Esophagus squamous epithelium (tissue), 5 donors: ENCODE data around the gene GPT2. TPM values are rescaled to one million over a fixed set of nuclear protein-coding genes. Genes with fewer than 3 reads are reported as not detected.
"Not testable (repeated sequence)": the region's sequence is repeated elsewhere in the genome, so short reads cannot be mapped to it uniquely, and the experiment has no call there.

Experiments used
- DNase-seq: peaks from one replicate; lab custom pipeline; 2025; lab: John Stamatoyannopoulos, UW
- H3K27ac ChIP-seq, 4 donors: fragments of 200-600 bp; sonication (generic); one replicate each; pipeline ENCODE4 v1.5.1; 2016 to 2019; ENCODE audit warnings: mild to moderate bottlenecking in 1 of 4
- H3K27me3 ChIP-seq, 4 donors: fragments of 200-600 bp; sonication (generic); 1 replicate in 3 of 4; 2 replicates in 1 of 4; pipeline versions ENCODE4 v1.5.1 to v1.6.0; 2017 to 2021; ENCODE audit warnings: antibody characterized with exemption in 1 of 4
- H3K36me3 ChIP-seq, 3 donors: fragments of 200-600 bp; sonication (generic); one replicate each; pipeline ENCODE4 v1.5.1; 2016 to 2019
- H3K4me1 ChIP-seq, 3 donors: fragments of 200-600 bp; sonication (generic); one replicate each; pipeline ENCODE4 v1.5.1; 2017 to 2019
- H3K4me3 ChIP-seq, 4 donors: fragments of 200-600 bp; sonication (generic); 1 replicate in 3 of 4; 2 replicates in 1 of 4; pipeline ENCODE4 v1.5.1; 2016 to 2019; ENCODE audit warnings: mild to moderate bottlenecking in 2 of 4, moderate library complexity in 1 of 4
- H3K9me3 ChIP-seq, 3 donors: fragments of 200-600 bp; sonication (generic); one replicate each; pipeline ENCODE4 v1.5.1; 2016 to 2019
- CTCF ChIP-seq, 6 experiments: fragments of 450-650 bp in 4 of 6; fragments of 200-600 bp in 2 of 6; sonication (generic) in 2 of 6; IDR thresholded peaks; one replicate each; pipeline ENCODE4 v1.5.1; 2016 to 2019; ENCODE audit warnings: antibody characterized with exemption in 6 of 6, mild to moderate bottlenecking in 4 of 6, moderate library complexity in 4 of 6
- POLR2A ChIP-seq, 4 donors: fragments of 450-650 bp; IDR thresholded peaks; one replicate each; pipeline ENCODE4 v1.6.1; 2017; ENCODE audit warnings: antibody characterized with exemption in 4 of 4, mild to moderate bottlenecking in 4 of 4, moderate library complexity in 3 of 4
- WGBS, 2 donors: methylation state at CpG; one replicate each; pipeline ENCODE4 v1.1.5; 2018; 5-methylcytosine and 5-hydroxymethylcytosine counted together
- intact Hi-C: fragments of 100-400 bp; cut with DNase I; formaldehyde crosslinking; loops from one replicate; pipeline ENCODE4 v1.15.0; 2022
- total RNA-seq, 4 donors: library from RNA; depleted of rRNA; stranded (reverse); fragments of >200 nt; gene quantifications; one replicate each; pipeline ENCODE4 v1.1.0, GENCODE V29; 2016
- donor health status: DM: yes; HTN: yes; CAD: no.

The GPT2 gene
- total RNA-seq, 4 donors from 2014 or later, result 43.3 to 113 (median 77.2) TPM

GRCh38 chr16:46929378-46930332, 45.5 kb downstream of the GPT2 start:
- no peak for DNase-seq
- no peaks in the 10 kb centered on the region for H3K9me3 ChIP-seq
- TF ChIP-seq POLR2A (IDR thresholded peaks at IDR 0.05) (no peak), CTCF (IDR thresholded peaks at IDR 0.05) (peak; percentile 73 to 93 (median 80))
- H3K27ac ChIP-seq, result no peak overlapping the region
- WGBS, 2 donors, result 47 to 65% methylated on average over 10 to 41 of the region's 43 CpGs
- peaks cover 0 to 13% (median 0%) of the 10 kb centered on the region in 3 donors for H3K4me1 ChIP-seq
- no peaks in the 10 kb centered on the region for H3K27me3 ChIP-seq
- peaks cover 3 to 70% (median 10%) of the 10 kb centered on the region in 3 donors for H3K36me3 ChIP-seq
- intact Hi-C loops, result no loop called here
- no peak overlapping the region for H3K4me3 ChIP-seq

GRCh38 chr16:46930861-46931260, 46.7 kb downstream of the GPT2 start:
- Histone ChIP-seq H3K4me1 (peaks cover 0 to 9% (median 0%) of the 10 kb centered on the region in 3 donors), H3K27me3 (no peaks in the 10 kb centered on the region), H3K27ac (no peak overlapping the region), H3K4me3 (no peak overlapping the region), H3K9me3 (no peaks in the 10 kb centered on the region), H3K36me3 (peaks cover 0 to 58% (median 0%) of the 10 kb centered on the region in 3 donors)
- WGBS, 2 donors, result 80% methylated on average over 8 of the region's 8 CpGs
- no peak for DNase-seq
- intact Hi-C loops, result no loop called here
- TF ChIP-seq POLR2A (IDR thresholded peaks at IDR 0.05), result no peak
- no peak for TF ChIP-seq CTCF (IDR thresholded peaks at IDR 0.05)

- no peak for DNase-seq
- intact Hi-C loops, result no loop called here
- 49 to 71% methylated on average over 6 of the region's 7 CpGs for WGBS, 2 donors
- Histone ChIP-seq H3K9me3 (no peaks in the 10 kb centered on the region), H3K4me3 (no peak overlapping the region), H3K4me1 (peaks cover 0 to 9% (median 0%) of the 10 kb centered on the region in 3 donors), H3K36me3 (peaks cover 0 to 39% (median 0%) of the 10 kb centered on the region in 3 donors), H3K27me3 (no peaks in the 10 kb centered on the region), H3K27ac (no peak overlapping the region)
- no peak for TF ChIP-seq POLR2A (IDR thresholded peaks at IDR 0.05)
- no peak for TF ChIP-seq CTCF (IDR thresholded peaks at IDR 0.05)
These were observed 48.6 kb downstream of the GPT2 start for GRCh38 chr16:46932802-46933201.

- no peak for DNase-seq
- H3K4me3 ChIP-seq, result no peak overlapping the region
- intact Hi-C loops, result no loop called here
- H3K27me3 ChIP-seq, result no peaks in the 10 kb centered on the region
- H3K27ac ChIP-seq, result no peak overlapping the region
- TF ChIP-seq POLR2A (IDR thresholded peaks at IDR 0.05), result no peak
- no peak for TF ChIP-seq CTCF (IDR thresholded peaks at IDR 0.05)
- no peaks in the 10 kb centered on the region for H3K36me3 ChIP-seq
- H3K9me3 ChIP-seq, result no peaks in the 10 kb centered on the region
- H3K4me1 ChIP-seq, result no peaks in the 10 kb centered on the region
These were observed 53.4 kb downstream of the GPT2 start for GRCh38 chr16:46937536-46937935.

GRCh38 chr16:46944713-46945112, 60.6 kb downstream of the GPT2 start:
- H3K4me1 ChIP-seq, intact Hi-C loops, H3K4me3 ChIP-seq, H3K27me3 ChIP-seq, H3K36me3 ChIP-seq, H3K27ac ChIP-seq, H3K9me3 ChIP-seq, DNase-seq: not testable (repeated sequence)
- 82 to 91% methylated on average over 7 to 8 of the region's 8 CpGs for WGBS, 2 donors
